Measurements from ENCODE around the gene SLC3A2.

Gene SLC3A2

DNA sequence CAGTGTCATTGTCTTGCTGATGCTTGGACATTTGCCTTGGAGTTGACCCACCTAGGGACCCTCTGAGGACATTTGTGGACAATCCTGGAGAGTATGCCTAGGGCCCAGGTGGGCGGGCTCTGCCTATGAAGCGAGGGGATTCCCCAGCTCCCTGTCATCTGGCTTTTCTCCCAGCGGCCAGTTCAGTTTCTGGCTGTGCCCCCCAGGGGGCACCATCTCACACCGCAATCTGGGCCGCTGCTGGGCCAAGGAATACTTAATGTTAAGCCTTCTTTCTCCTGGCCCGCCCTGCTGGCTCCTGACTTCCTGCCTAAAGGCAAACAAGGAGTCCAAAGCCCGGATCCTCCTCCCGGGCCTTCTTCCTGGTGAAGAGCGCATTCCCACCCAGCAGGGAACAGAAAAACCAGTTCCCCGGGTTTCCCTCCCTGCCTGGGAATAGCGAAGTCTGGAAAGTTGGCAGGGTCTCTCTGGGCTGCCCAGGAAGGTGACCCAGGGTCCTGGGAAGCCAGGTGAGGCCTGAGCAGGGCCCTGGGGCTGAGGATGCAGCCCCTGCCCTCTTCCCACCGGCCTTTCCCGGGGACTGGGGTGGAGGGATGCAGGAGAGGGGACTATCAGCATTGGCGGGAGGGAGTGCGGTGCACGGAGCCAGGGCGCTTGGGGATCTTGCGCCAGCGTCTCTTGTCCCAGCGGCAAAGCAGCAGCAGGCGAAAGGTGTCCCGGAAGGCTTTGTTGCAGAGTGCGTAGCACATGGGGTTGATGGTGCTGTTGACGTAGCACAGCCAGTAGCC is 28.6 kb downstream of the SLC3A2 start:
- TF ChIP-seq, protein P1, sequence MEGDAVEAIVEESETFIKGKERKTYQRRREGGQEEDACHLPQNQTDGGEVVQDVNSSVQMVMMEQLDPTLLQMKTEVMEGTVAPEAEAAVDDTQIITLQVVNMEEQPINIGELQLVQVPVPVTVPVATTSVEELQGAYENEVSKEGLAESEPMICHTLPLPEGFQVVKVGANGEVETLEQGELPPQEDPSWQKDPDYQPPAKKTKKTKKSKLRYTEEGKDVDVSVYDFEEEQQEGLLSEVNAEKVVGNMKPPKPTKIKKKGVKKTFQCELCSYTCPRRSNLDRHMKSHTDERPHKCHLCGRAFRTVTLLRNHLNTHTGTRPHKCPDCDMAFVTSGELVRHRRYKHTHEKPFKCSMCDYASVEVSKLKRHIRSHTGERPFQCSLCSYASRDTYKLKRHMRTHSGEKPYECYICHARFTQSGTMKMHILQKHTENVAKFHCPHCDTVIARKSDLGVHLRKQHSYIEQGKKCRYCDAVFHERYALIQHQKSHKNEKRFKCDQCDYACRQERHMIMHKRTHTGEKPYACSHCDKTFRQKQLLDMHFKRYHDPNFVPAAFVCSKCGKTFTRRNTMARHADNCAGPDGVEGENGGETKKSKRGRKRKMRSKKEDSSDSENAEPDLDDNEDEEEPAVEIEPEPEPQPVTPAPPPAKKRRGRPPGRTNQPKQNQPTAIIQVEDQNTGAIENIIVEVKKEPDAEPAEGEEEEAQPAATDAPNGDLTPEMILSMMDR (IDR thresholded peaks at IDR 0.05; ENCODE audit: low read length, missing control alignments), result peak; percentile 64
- DNase-seq (ENCODE audit: low read depth), result peak; percentile 73
- no peak overlapping the region for H3K4me3 ChIP-seq (replicated peaks; ENCODE audit: low read depth, low read length)

DNA sequence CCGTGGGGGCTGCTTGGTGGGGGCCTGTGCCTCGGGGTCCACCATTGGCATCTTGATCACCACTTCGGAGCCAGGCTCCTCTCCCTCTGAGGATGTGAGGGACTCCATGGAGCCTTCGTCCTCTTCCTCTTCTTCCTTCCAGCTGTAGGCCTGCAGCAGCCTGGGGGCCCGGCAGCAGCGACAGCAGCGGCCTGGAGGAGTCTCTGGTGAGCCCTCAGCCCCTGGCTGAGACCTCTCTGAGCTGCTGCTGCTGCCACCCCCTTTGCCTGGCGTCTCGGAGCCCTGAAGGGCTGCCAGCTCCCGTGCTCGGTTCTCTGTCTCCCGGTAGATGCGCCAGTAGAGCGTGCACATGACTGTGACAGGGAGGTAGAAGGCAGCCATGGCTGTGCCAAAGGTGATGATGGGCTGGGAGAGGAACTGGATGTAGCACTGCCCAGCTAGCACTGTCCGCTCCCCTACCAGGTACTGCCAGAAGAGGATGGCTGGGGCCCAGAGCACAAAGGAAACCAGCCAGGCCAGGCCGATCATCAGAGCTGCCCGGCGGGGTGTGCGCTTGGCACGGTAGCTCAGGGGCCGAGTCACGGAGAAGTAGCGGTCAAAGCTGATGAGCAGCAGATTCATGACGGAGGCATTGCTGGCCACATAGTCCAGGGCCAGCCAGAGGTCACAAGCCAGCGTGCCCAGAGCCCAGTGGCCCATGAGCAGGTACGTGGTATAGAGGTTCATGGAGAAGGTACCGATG is 29.6 kb downstream of the SLC3A2 start:
- DNase-seq (ENCODE audit: low read depth), result no peak
- TF ChIP-seq, protein P1 (IDR thresholded peaks at IDR 0.05; ENCODE audit: low read length, missing control alignments), result no peak

DNA sequence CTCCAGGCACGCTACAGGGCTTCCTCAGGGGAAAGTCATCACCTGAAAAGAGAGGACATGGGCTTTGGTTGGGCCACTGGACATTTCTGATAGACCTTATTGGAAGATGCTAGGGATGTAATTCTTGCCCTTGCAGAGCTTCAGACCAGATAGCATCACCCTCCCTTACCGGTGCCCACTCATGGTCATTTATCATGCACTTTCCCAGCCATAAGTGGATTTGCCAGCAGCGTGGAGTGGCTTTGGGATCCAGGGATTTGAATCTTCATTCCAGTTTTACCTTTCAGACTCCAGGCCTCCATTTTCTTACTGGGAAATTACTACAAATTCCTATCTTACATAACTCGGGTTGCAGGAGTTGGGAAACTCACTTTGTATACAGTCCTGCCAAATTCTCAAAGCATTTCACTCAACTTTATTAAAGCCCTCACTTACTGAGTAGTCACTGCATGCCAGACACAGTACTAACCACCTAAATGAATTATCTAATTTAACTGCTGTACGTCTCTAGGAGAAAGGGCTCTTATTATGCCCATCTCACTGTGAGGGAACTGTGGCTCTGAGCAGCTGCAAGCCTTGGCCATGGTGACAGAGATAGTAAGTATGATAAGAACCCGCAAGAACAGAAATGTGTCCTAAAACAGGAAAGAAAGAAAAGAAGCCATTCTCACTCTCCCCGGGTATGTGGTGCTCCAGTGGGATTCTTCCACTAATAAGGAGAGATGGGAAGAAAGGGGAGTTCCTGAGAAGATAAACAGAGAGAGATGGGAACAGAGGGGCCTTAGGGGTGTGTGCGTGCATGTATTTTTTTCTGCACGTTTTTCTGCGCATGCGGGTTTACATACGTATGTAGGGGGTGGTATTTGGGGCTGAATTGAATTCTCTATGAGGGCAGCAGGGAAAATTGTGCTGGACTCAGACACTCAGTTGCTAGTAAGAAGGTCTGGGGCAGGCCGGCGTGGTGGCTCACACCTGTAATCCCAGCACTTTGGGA is 30.7 kb downstream of the SLC3A2 start:
- peak; percentile 21 for DNase-seq (ENCODE audit: low read depth)
- H3K4me3 ChIP-seq (replicated peaks; ENCODE audit: low read depth, low read length), result no peak overlapping the region
- TF ChIP-seq, protein P1 (IDR thresholded peaks at IDR 0.05; ENCODE audit: low read length, missing control alignments), result no peak

More for the DNA sequence above, 29.6 kb downstream of the SLC3A2 start:
- no peak overlapping the region for H3K4me3 ChIP-seq (replicated peaks; ENCODE audit: low read depth, low read length)

DNA sequence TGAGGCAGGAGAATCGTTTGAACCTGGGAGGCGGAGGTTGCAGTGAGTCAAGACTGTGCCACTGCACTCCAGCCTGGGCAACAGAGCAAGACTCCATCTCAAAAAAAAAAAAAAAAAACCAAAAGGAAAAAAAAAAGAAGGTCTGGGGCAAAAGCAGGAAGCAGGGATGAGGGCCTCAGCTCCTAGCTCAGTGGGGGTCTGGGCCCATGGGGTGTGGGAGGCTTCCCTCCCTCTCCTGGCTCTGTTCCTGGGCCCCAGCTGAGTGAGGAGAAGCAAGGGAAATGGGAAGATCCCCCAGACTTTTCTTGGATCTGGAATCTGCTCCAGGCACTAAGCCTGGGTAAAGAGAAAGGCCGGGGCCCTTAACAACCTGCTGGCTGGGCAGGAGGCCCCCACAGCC is 31.6 kb downstream of the SLC3A2 start:
- TF ChIP-seq, protein P1 (IDR thresholded peaks at IDR 0.05; ENCODE audit: low read length, missing control alignments), result no peak
- H3K4me3 ChIP-seq (replicated peaks; ENCODE audit: low read depth, low read length), result no peak overlapping the region
- no peak for DNase-seq (ENCODE audit: low read depth)

DNA sequence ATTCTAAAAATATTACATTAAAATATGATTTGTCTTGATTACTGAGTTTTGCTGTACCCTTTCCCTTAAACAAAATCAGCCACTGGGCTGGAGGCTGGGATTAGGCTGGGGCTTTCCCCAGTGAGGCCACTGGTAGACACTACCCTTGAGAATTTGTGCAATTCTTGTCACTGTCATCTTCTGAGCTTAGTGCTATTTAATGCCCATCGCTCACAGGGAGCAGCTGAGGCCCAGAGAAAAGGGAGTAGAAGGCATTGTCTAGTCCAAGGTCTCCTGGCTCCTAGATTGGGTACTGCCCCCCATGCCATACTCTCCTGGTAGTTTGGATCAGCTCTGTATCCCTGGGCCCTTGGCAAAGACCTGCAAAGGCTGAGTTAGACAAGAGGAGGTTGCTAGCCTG is 33.7 kb downstream of the SLC3A2 start:
- DNase-seq (ENCODE audit: low read depth), result no peak
- TF ChIP-seq, protein P1 (IDR thresholded peaks at IDR 0.05; ENCODE audit: low read length, missing control alignments), result no peak
- no peak overlapping the region for H3K4me3 ChIP-seq (replicated peaks; ENCODE audit: low read depth, low read length)

DNA sequence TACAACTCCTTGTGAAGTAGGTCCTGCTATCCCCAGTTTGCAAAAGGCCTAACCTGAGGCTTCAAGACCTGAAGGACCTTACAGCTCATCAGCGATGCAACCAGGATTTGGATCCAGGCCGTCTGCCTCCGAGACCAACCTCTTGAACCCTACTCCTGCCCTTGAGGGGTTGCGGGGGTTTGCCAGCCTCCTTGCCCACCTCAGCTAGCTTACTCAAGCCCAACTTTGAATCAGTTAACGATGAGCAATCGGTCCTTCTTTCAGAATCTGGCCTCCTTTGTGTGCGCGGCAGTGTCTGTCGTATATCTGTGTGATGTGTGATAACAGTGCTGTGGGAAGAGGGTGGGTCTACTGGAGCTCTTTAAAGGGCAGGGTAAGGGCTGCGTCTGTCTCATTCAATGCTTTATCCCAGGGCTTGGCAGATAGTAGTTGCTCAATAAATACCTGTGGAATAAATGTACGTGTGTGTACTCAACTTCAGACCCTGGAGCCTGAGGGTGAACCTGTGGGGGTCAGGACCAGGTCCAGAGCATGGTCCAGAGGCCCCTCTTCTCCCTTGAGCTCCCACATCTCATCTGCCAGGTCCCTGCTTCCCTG is 37.3 kb downstream of the SLC3A2 start:
- TF ChIP-seq, protein P1 (IDR thresholded peaks at IDR 0.05; ENCODE audit: low read length, missing control alignments), result no peak
- no peak for DNase-seq (ENCODE audit: low read depth)
- no peak overlapping the region for H3K4me3 ChIP-seq (replicated peaks; ENCODE audit: low read depth, low read length)

Measured in fibroblast of pulmonary artery (primary cell).